Lower leg skin (tissue), 3 donors: ENCODE results near the gene BARX2.

Source experiments
- POLR2A ChIP-seq, 2 donors: fragments of 450-650 bp; IDR thresholded peaks; one replicate each; pipeline ENCODE4 v1.6.1; 2016 to 2017; ENCODE audit warnings: antibody characterized with exemption in 2 of 2, mild to moderate bottlenecking in 1 of 2, moderate library complexity in 1 of 2
- TF ChIP-seq, protein P1 (sequence below), 3 donors: fragments of 450-650 bp; IDR thresholded peaks; one replicate each; pipeline ENCODE4 v1.5.1; 2016; ENCODE audit warnings: antibody characterized with exemption in 3 of 3, mild to moderate bottlenecking in 3 of 3, moderate library complexity in 2 of 3

DNA sequence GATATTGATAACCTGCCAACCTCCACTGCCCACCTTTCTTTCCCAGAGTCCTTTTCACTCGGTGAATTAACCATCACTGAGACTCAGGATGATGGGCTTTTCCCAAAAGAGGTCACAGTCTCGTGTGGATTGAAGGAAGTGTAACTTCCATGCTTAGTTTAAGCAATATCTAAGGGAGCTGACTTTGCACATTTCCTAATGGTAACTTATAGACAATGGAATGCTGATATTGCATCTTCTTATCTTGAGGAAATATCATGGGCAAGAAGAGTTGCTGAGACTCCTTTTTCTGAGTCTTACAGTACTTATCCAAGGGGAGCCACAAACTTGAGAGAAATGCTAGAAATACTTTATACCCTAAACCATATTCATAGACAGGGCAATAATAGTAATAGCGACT is 8.8 kb downstream of the BARX2 start:
- TF ChIP-seq, protein P1, sequence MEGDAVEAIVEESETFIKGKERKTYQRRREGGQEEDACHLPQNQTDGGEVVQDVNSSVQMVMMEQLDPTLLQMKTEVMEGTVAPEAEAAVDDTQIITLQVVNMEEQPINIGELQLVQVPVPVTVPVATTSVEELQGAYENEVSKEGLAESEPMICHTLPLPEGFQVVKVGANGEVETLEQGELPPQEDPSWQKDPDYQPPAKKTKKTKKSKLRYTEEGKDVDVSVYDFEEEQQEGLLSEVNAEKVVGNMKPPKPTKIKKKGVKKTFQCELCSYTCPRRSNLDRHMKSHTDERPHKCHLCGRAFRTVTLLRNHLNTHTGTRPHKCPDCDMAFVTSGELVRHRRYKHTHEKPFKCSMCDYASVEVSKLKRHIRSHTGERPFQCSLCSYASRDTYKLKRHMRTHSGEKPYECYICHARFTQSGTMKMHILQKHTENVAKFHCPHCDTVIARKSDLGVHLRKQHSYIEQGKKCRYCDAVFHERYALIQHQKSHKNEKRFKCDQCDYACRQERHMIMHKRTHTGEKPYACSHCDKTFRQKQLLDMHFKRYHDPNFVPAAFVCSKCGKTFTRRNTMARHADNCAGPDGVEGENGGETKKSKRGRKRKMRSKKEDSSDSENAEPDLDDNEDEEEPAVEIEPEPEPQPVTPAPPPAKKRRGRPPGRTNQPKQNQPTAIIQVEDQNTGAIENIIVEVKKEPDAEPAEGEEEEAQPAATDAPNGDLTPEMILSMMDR (IDR thresholded peaks at IDR 0.05) = no peak
- TF ChIP-seq POLR2A (IDR thresholded peaks at IDR 0.05) = no peak
